OCI-LY7 (cell line): ENCODE results near the gene PLD4. TPM values are rescaled to one million over a fixed set of nuclear protein-coding genes. Genes with fewer than 3 reads are reported as not detected.

Experiments used
- BruUV-seq: library from RNA; stranded (reverse); fragments of 400-500 nt; replicated peaks from 2 replicates; lab custom pipeline; 2021; lab: Mats Ljungman, UMichigan
- CTCF ChIA-PET: fragments of 300-600 bp; sonication (Branson Sonifier 250); formaldehyde crosslinking; loops from one replicate; lab custom pipeline; 2022; ENCODE audit warnings: antibody characterized with exemption; ENCODE audit not compliant: unreplicated experiment; lab: Charles Lee
- POLR2A ChIA-PET: fragments of 300-600 bp; sonication (Branson Sonifier 250); formaldehyde crosslinking; loops from one replicate; lab custom pipeline; 2022; ENCODE audit warnings: antibody characterized with exemption; lab: Charles Lee
- DNase-seq: peaks from one replicate; pipeline ENCODE4 v3.0.0-alpha.2; 2015; ENCODE audit warnings: low spot score
- H2AFZ ChIP-seq: fragments of 200-600 bp; sonication (generic), shearing (Covaris generic); 2 replicates; pipeline ENCODE4 v1.6.1; 2014; ENCODE audit warnings: mild to moderate bottlenecking, antibody characterized with exemption, low read length, moderate library complexity
- H3K27ac ChIP-seq: fragments of 200-600 bp; sonication (generic); 2 replicates; pipeline ENCODE4 v1.5.1; 2014; ENCODE audit warnings: mixed run types, low read depth, mild to moderate bottlenecking, moderate library complexity, low read length, inconsistent platforms; ENCODE audit not compliant: poor library complexity, severe bottlenecking
- H3K36me3 ChIP-seq: fragments of 200-600 bp; sonication (generic); 2 replicates; pipeline ENCODE4 v1.6.1; 2014; ENCODE audit warnings: mild to moderate bottlenecking, antibody characterized with exemption, low read length, moderate library complexity, mixed read lengths; ENCODE audit not compliant: insufficient read depth
- H3K4me1 ChIP-seq: fragments of 200-600 bp; sonication (generic); 2 replicates; pipeline ENCODE4 v1.5.1; 2014; ENCODE audit warnings: mild to moderate bottlenecking, low read length; ENCODE audit not compliant: insufficient read depth, poor library complexity, severe bottlenecking
- H3K4me2 ChIP-seq: fragments of 200-600 bp; sonication (generic); 2 replicates; pipeline ENCODE4 v1.6.1; 2014; ENCODE audit warnings: mild to moderate bottlenecking, low read length
- H3K4me3 ChIP-seq: fragments of 200-600 bp; sonication (generic); 2 replicates; pipeline ENCODE4 v1.5.1; 2014; ENCODE audit warnings: mild to moderate bottlenecking, low read depth, low read length; ENCODE audit not compliant: poor library complexity, severe bottlenecking
- H3K79me2 ChIP-seq: fragments of 200-600 bp; sonication (generic); 2 replicates; pipeline ENCODE4 v1.6.1; 2016; ENCODE audit warnings: low read depth, mild to moderate bottlenecking, low read length, moderate library complexity, mixed read lengths; ENCODE audit not compliant: insufficient read depth
- H3K9me2 ChIP-seq: fragments of 200-600 bp; sonication (generic); 2 replicates; pipeline ENCODE4 v1.6.1; 2016; ENCODE audit warnings: mild to moderate bottlenecking, low read length, mixed read lengths; ENCODE audit not compliant: insufficient read depth
- H3K9me3 ChIP-seq: fragments of 200-600 bp; sonication (generic); 2 replicates; pipeline ENCODE4 v1.6.1; 2014; ENCODE audit warnings: mild to moderate bottlenecking, mixed run types, low read length, mixed read lengths
- H4K20me1 ChIP-seq: fragments of 200-600 bp; sonication (generic); 2 replicates; pipeline ENCODE4 v1.6.1; 2014; ENCODE audit warnings: mild to moderate bottlenecking, antibody characterized with exemption, low read length, moderate library complexity, mixed read lengths; ENCODE audit not compliant: insufficient read depth
- EZH2phosphoT487 ChIP-seq: fragments of 200-600 bp; sonication (generic); IDR thresholded peaks from 2 replicates; pipeline ENCODE4 v1.6.1; 2018; ENCODE audit warnings: low read depth, borderline replicate concordance, mild to moderate bottlenecking, mixed run types, antibody characterized with exemption, low read length, moderate library complexity, mixed read lengths
- intact Hi-C: fragments of 100-400 bp; cut with micrococcal nuclease; formaldehyde crosslinking; loops from one replicate; pipeline ENCODE4 v1.10.0; 2022; ENCODE audit not compliant: unreplicated experiment
- total RNA-seq, 2 experiments: library from RNA; depleted of rRNA in 1 of 2; stranded (reverse); fragments of >200 nt in 1 of 2; shearing (Covaris generic) in 1 of 2; gene quantifications; 2 replicates each; pipeline ENCODE4 v1.2.3, GENCODE V29; 2014 to 2022
- TF ChIP-seq, protein P1 (sequence below): fragments of 200-600 bp; sonication (generic); conservative IDR thresholded peaks from 2 replicates; pipeline ENCODE4 v1.5.1; 2014; ENCODE audit warnings: mild to moderate bottlenecking, antibody characterized with exemption, low read length, moderate library complexity, mixed read lengths

Gene PLD4
- total RNA-seq, 2 experiments from 2014 or later, result 0.66 to 5.1 TPM

DNA sequence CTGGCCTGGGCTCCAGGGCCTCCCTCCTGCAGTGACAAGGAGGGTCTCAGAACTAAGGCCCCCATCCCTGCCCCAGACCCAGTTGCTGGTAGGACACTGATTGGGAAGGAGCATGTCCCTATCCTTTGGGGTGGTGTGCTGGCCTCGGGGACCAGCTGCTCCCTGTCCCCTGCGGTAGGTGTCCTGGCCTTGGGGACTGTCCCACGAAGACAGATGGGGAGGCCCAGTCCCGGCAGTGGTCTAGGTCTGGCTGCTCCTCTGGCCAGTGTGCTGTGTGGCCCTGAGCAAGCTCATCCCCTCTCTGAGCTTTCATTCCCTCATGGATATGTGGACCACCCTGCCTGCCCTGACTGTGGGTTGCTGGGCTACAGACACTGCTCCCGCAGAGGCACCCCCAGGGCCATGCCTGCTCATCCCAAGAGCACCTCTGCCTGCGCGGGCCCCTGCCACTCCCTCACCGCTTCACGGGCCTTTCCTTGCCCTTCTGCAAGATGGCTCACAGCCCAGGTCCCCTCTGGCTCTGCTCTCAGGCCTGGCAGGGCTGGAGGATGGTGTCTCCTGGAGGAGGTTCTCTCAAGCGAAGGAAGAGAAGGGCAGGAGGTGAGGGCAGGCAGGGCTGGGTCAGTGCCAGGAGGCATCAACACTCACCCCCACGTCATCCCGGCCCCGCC is 41.0 kb downstream of the PLD4 start:
- CTCF ChIA-PET, result interaction anchor here (1.0 kb wide), 1 partner anchor 80 kb away, joined by 4 read pairs; no protein-coding TSS in a partner anchor
- TF ChIP-seq, protein P1, sequence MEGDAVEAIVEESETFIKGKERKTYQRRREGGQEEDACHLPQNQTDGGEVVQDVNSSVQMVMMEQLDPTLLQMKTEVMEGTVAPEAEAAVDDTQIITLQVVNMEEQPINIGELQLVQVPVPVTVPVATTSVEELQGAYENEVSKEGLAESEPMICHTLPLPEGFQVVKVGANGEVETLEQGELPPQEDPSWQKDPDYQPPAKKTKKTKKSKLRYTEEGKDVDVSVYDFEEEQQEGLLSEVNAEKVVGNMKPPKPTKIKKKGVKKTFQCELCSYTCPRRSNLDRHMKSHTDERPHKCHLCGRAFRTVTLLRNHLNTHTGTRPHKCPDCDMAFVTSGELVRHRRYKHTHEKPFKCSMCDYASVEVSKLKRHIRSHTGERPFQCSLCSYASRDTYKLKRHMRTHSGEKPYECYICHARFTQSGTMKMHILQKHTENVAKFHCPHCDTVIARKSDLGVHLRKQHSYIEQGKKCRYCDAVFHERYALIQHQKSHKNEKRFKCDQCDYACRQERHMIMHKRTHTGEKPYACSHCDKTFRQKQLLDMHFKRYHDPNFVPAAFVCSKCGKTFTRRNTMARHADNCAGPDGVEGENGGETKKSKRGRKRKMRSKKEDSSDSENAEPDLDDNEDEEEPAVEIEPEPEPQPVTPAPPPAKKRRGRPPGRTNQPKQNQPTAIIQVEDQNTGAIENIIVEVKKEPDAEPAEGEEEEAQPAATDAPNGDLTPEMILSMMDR, result no peak
- no peak for TF ChIP-seq EZH2phosphoT487
- Histone ChIP-seq H3K27ac (no peak overlapping the region), H3K36me3 (no peaks in the 10 kb centered on the region), H3K79me2 (no peaks in the 10 kb centered on the region), H3K9me3 (no peaks in the 10 kb centered on the region), H3K4me1 (peaks cover 19% of the 10 kb centered on the region), H3K4me2 (no peak overlapping the region), H3K4me3 (no peak overlapping the region), H2AFZ (no peak overlapping the region), H4K20me1 (no peaks in the 10 kb centered on the region), H3K9me2 (no peaks in the 10 kb centered on the region)
- DNase-seq, result no peak
- POLR2A ChIA-PET, result no interaction called here
- BruUV-seq, result no TSS peak
- intact Hi-C loops, result no loop called here

DNA sequence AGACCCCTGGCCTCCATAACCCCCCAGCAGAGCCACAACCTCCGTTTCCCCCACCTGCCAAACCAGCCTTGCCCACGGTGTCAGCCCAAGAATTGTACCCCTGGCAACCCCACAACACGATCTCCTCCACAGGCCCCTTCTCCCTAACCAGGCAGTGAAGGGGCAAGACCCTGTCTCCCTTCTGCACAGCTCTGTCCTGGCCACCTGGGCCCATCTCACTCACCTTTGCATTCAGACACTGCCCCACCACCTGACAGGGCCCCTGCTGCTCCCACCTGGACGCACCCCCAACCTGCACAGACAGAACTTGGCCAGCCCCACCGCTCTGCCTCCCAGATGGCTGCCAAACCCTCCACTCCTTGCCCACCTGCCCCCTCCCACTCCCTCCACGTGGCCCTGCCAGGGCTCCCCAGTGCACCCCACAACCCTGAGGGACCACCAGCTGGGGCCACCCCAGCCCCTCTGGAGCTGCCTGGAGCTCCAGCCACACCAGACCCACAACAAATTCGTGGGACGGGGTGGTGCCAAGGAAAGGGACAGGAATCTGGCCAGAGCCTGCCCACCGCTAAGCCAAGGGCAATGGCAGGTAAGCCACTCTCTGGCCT is 41.7 kb downstream of the PLD4 start:
- intact Hi-C loops, result no loop called here
- Histone ChIP-seq H3K9me3 (no peaks in the 10 kb centered on the region), H2AFZ (no peak overlapping the region), H3K79me2 (no peaks in the 10 kb centered on the region), H3K36me3 (no peaks in the 10 kb centered on the region), H3K4me1 (peaks cover 19% of the 10 kb centered on the region), H3K27ac (no peak overlapping the region), H3K9me2 (no peaks in the 10 kb centered on the region), H3K4me2 (no peak overlapping the region), H4K20me1 (no peaks in the 10 kb centered on the region), H3K4me3 (no peak overlapping the region)
- ChIA-PET CTCF (interaction anchor here (0.6 to 1.0 kb wide), 2 partner anchors 60 to 80 kb away, joined by 3 to 4 read pairs; no protein-coding TSS in a partner anchor), POLR2A (no interaction called here)
- BruUV-seq, result no TSS peak
- DNase-seq, result no peak
- TF ChIP-seq, protein P1, result no peak
- TF ChIP-seq EZH2phosphoT487, result no peak

DNA sequence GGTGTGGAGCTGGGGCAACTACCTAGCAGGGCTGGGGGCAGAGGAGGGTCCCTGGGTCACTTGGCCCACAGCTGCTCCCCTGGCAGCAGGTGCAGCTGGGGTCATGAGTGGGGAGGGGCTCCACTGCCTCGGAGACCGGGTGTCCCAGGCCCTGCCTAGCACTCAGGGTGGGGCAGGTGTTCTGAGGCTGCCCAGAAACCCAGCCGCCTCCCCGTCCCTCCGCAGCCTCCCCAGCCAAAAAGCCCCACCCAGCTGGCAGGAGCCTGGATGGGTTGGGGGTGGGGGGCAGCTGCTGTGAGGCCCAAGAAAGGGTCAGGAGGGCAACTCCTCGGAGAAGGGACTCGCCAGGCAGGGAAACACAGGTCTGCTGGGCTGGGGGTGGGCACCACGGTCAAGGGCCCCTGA is 42.3 kb downstream of the PLD4 start:
- Histone ChIP-seq H3K27ac (no peak overlapping the region), H3K36me3 (no peaks in the 10 kb centered on the region), H3K4me3 (no peak overlapping the region), H2AFZ (no peak overlapping the region), H3K4me1 (peaks cover 19% of the 10 kb centered on the region), H4K20me1 (no peaks in the 10 kb centered on the region), H3K9me2 (no peaks in the 10 kb centered on the region), H3K9me3 (no peaks in the 10 kb centered on the region), H3K4me2 (no peak overlapping the region), H3K79me2 (no peaks in the 10 kb centered on the region)
- BruUV-seq, result no TSS peak
- ChIA-PET POLR2A (no interaction called here), CTCF (no interaction called here)
- intact Hi-C loops, result no loop called here
- TF ChIP-seq, protein P1, result no peak
- TF ChIP-seq EZH2phosphoT487, result no peak
- DNase-seq, result no peak
